ENCODE data around the gene NR2E1.

The NR2E1 gene

GRCh38 chr6:108165714-108166663 is at the start of gene NR2E1:
Gene NR2E1, plus strand, starts transcription at chr6:108166022. Its CDS starts 744 bp downstream, at chr6:108166766.
- DNase-seq, result no peak

- DNase-seq, result no peak
These were observed 49.0 kb upstream of the NR2E1 start for GRCh38 chr6:108116546-108117426.

- DNase-seq, result no peak
These were observed 48.1 kb upstream of the NR2E1 start for GRCh38 chr6:108117427-108118358.

- no peak for DNase-seq
These were observed 47.5 kb upstream of the NR2E1 start for GRCh38 chr6:108118359-108118724.

- no peak for DNase-seq
These were observed 46.7 kb upstream of the NR2E1 start for GRCh38 chr6:108118810-108119768.

GRCh38 chr6:108119769-108120141 is 46.1 kb upstream of the NR2E1 start:
- DNase-seq, result no peak

- DNase-seq, result no peak
These were observed 45.5 kb upstream of the NR2E1 start for GRCh38 chr6:108120311-108120710.

- DNase-seq, result no peak
These were observed 44.2 kb upstream of the NR2E1 start for GRCh38 chr6:108121612-108122011.

GRCh38 chr6:108123481-108123929 is 42.3 kb upstream of the NR2E1 start:
- no peak for DNase-seq

GRCh38 chr6:108123946-108124345 is 41.9 kb upstream of the NR2E1 start:
- DNase-seq, result no peak

- DNase-seq, result no peak
These were observed 38.8 kb upstream of the NR2E1 start for GRCh38 chr6:108127056-108127455.

- DNase-seq, result no peak
These were observed 38.0 kb upstream of the NR2E1 start for GRCh38 chr6:108127826-108128225.

- no peak for DNase-seq
These were observed 35.6 kb upstream of the NR2E1 start for GRCh38 chr6:108130262-108130661.

- no peak for DNase-seq
These were observed 33.0 kb upstream of the NR2E1 start for GRCh38 chr6:108132863-108133262.

- no peak for DNase-seq
These were observed 32.1 kb upstream of the NR2E1 start for GRCh38 chr6:108133594-108134179.

- DNase-seq, result no peak
These were observed 31.4 kb upstream of the NR2E1 start for GRCh38 chr6:108134213-108134970.

GRCh38 chr6:108142240-108142639 is 23.6 kb upstream of the NR2E1 start:
- no peak for DNase-seq

- no peak for DNase-seq
These were observed 20.2 kb upstream of the NR2E1 start for GRCh38 chr6:108145639-108146038.

- DNase-seq, result no peak
These were observed 13.4 kb upstream of the NR2E1 start for GRCh38 chr6:108152446-108152845.
